Tongue (tissue), 3 donors: ENCODE results near the gene MANSC1. TPM values are rescaled to one million over a fixed set of nuclear protein-coding genes. Genes with fewer than 3 reads are reported as not detected.
"Not testable (repeated sequence)": the region's sequence is repeated elsewhere in the genome, so short reads cannot be mapped to it uniquely, and the experiment has no call there.

Experiments
- DNase-seq: peaks from one replicate; pipeline ENCODE4 v3.0.0-alpha.2; 2015
- small RNA-seq: library from RNA; depleted of rRNA; stranded (forward); fragments of <200 nt; gene quantifications from one replicate; pipeline ENCODE3, GENCODE V24; 2014; ENCODE audit warnings: low replicate concordance
- total RNA-seq: library from RNA; depleted of rRNA; stranded (reverse); fragments of >200 nt; gene quantifications from one replicate; pipeline ENCODE4 v1.2.3, GENCODE V29; 2014

Gene MANSC1
- total RNA-seq, 1 donor from 2014 or later = 6.4 TPM

DNA sequence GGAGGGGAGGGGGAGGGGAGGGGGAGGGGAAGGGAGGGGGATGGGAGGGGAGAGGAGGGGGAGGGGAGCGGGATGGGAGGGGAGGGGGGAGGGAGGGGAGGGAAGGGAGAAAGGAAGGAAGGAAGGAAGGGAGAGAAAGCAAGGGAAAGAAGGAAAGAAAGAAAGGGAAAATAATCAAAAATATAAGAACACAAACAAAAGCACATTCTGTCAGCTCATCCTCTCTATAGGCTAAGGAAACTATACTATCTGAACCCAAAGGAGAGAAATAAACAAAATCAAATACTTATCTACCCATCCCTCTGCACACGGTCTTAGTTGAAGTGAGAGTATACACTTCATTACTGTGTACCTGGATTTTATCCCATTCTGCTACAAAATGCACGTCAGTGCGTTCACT is 26.9 kb downstream of the MANSC1 start:
- DNase-seq = no peak

DNA sequence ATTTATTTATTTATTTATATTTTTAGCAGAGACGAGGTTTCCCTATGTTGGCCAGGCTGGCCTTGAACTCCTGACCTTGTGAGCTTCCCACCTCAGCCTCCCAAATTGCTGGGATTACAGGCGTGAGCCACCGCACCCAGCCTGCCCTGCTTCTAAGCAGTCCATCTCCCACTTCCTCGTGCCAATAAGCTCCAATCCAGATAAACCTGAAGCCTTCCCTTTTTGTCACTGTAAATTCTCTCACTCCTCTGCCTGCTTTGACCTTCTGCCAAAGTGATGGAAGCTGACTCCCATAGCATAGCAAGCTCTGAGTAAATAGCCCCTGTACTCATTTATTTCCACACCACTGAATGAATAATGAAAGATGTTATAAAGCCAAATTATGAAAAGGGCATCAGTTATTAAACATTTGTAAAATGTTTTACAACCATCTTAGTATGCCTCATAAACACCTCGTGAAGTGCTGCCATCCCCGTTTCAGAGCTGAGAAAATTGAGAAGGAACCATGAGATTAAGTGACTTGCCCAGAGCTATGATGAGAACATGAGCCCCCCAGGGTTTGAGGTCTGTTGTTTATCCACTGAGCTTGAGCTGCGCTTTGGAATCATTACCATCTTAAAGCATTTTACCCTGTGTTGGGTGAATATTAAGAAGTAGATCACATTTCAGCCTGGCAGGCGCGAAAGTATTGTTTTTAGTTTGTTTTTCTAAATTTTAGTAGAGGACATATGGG is 30.4 kb downstream of the MANSC1 start:
- DNase-seq = peak; percentile 45

DNA sequence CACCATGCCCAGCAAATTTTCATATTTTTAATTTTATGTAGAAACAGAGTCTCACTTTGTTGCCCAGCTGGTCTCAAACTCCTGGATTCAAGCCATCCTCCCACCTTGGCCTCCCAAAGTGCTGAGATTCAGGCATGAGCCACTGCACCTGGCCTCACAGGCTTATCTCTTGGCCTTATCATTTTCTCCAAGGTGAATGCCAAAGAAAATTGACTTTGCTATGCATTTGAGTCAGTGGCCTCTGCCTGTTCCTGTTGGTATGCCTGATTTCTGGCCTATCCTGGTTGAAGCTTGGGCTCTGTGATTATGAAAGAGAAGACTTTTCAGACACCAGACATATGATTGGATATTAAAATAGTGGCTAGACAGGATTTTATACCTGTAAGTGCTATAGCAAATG is 34.2 kb downstream of the MANSC1 start:
- no peak for DNase-seq

- DNase-seq = not testable (repeated sequence)
Measured at GRCh38 chr12:12310695-12311094, 39.3 kb downstream of the MANSC1 start.

DNA sequence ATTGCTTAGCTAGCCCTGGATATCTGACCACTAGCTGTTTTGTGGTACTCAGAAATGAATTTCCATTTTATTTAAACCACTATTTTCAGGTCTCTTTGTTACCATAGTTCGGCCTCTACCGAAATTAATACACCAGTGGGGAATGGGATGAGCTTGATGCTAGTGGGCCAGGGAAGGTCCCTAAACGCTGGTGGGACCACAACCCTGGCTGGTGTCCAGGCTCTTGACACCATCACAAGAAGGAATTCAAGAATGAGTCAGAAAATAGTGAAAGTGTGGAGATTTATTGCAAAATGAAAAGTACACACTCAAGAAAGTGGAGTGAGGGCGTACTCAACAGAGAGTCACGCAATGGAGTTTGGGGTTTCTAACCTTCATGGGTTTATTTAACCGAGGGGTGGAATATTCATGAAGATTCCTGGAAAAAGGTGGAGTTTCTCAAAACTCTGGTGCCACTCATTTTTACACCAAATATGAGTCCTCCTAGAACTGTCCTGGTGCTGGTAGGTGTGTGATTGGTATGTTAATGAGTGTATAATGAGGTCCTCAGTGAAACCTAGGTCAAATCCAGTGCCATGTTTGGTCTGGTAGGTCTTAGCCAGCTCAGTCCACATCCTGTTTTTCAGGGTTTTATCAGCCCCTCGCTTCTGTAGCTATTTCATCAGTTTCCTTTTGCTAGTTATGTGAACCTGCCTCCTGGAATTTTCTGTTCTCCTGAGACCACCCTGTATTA is 44.3 kb downstream of the MANSC1 start:
- DNase-seq = no peak

DNA sequence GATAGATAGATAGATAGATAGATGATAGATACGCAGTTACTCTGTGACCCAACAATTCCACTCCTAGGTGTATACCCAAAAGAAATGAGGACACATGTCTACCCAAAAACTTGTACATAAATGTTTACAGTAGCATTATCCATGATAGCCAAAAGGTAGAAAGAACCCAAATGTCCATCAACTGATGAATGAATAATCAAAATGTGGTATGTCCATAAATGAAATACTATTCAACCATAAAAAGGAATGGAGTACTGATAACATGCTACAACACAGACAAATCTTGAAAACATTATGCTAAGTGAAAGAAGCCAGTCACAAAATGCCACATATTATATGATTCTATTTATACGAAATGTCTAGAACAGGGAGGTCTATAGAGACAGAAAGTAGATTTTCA is 47.1 kb downstream of the MANSC1 start:
- no peak for DNase-seq

DNA sequence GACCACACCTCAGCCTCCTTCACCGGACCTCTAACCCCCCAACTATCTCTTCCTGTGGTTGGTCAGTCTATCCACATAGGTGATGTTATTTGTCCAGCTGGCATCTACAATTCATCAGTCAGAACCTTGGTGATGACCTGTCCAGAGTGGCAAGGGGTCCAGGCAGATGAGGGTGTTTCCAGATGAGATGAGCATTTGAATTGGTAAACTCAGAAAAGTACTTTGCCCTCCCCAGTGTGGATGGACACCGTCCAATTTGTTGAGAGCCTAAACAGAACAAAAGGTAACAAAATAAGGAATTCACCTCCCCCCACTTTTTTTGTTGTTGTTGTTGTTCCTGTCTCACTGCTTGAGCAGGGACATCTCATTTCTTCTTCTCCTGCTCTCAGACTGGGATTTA is 48.9 kb downstream of the MANSC1 start:
- DNase-seq = no peak

GRCh38 chr12:12297201-12297830 is 52.7 kb downstream of the MANSC1 start:
- no peak for DNase-seq

DNA sequence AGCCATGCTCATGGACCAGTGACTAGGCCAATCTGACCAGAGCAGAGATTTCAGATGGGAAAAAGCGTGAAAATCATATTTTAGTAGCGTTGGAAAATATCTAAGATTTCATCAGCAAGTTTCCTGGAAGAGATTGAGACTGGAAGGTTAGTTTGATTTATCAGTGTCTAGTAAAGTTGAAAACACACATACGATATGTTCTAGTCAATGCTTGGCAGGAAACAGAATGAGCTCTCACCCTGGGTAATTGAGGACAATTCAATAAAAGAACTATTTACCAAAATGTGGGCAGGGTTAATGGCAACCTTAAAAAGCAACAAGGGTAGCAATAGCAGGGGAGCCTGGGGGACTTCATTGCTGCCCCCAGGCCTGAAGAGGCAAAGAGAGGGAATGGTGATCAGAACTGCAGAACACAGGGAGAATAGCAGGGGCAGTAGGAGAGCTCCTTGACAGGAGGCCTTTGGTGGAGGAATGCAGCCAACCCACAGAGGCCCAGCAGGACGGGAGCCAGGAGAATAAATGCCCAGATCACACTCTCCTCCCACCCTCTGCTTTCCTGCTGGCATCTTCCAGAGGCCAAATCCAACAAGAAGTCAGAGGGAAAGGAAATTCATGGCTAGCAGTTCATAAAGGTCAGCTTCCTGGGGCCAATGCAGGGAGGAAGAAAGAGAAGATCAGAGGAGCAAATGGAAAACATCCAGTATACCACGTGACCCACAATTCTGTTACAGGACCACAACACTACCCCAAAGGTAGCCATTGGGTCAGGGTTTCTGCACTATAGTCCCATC is 55.6 kb downstream of the MANSC1 start:
- no peak for DNase-seq

GRCh38 chr12:12290206-12290605 is 59.8 kb downstream of the MANSC1 start:
- DNase-seq = no peak

DNA sequence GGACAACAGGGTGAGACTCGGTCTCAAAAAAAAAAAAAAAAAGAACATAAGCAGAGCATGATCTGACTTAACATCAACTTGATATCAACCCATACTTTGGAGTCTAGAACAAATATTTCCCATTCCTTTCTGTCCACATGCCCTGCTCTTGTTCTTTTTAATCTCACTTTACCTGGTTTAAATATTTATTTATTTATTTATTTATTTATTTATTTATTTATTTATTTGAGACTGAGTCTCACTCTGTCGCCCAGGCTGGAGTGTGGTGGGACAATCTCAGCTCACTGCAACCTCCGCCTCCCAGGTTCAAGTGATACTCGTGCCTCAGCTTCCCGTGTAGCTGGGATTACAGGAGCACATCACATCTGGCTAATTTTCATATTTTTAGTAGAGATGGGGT is 63.6 kb downstream of the MANSC1 start:
- no peak for DNase-seq

- no peak for DNase-seq
Measured at GRCh38 chr12:12282761-12283425, 67.1 kb downstream of the MANSC1 start.

DNA sequence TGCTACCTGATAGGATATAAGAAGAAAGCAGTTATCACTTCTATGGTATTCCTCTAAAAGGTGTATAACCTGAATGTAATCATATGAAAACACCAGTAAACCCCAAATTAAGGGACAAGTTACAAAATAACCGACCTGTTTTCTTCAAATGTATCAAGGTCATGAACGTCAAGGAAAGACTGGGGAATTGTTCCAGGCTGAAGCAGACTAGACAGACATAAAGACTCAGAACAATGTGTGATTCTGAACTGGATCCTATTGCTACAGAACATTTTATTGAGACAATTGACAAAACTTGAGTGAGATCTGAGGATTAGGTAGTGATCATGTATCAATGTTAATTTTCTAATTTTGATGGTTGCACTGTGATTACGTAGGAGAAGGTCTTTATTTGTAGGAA is 67.8 kb downstream of the MANSC1 start:
- no peak for DNase-seq

- DNase-seq = no peak
Measured at GRCh38 chr12:12281134-12281533, 68.9 kb downstream of the MANSC1 start.

GRCh38 chr12:12278899-12279298 is 71.1 kb downstream of the MANSC1 start:
- no peak for DNase-seq

Small RNAs within 50 kb of the gene (small RNA-seq; reads per million reads assigned to genes)
- not detected for gene RNU6-318P

Other genes starting within 250 kb of the MANSC1 start
- 77.6 TPM for gene LRP6, start 83.2 kb downstream of the MANSC1 start, total RNA-seq
- gene BORCS5, start 6.8 kb upstream of the MANSC1 start, total RNA-seq = 35.7 TPM
- 30.1 TPM for gene DUSP16, start 212.6 kb upstream of the MANSC1 start, total RNA-seq